ENCODE results near the gene ST7.

- TF ChIP-seq CTCF (IDR thresholded peaks at IDR 0.05; ENCODE audit: poor library complexity) (no peak), EZH2 (IDR thresholded peaks at IDR 0.05; ENCODE audit: borderline replicate concordance) (no peak)
Measured at GRCh38 chr7:117076426-117076943, 123.2 kb downstream of the ST7 start.

Data from hepatocyte (in vitro differentiated cells).